Hepatocyte (in vitro differentiated cells): ENCODE data around the gene JAG1. TPM values are rescaled to one million over a fixed set of nuclear protein-coding genes. Genes with fewer than 3 reads are reported as not detected.

ENCODE experiments used
- DNase-seq: peaks from one replicate; pipeline ENCODE4 v3.0.0-alpha.2; 2016; ENCODE audit warnings: low spot score
- H2AFZ ChIP-seq: fragments of 200-600 bp; sonication (generic); 2 replicates; pipeline ENCODE4 v1.6.0; 2016; ENCODE audit warnings: antibody characterized with exemption, mild to moderate bottlenecking
- H3K27ac ChIP-seq: fragments of 200-600 bp; sonication (generic); 2 replicates; pipeline ENCODE4 v1.5.1; 2016; ENCODE audit warnings: mild to moderate bottlenecking
- H3K27me3 ChIP-seq: fragments of 200-600 bp; sonication (generic); 2 replicates; pipeline ENCODE4 v1.6.1; 2016
- H3K36me3 ChIP-seq: fragments of 200-600 bp; sonication (generic); replicated peaks from 2 replicates; pipeline ENCODE4 v1.5.1; 2016; ENCODE audit warnings: low read depth; ENCODE audit not compliant: insufficient read depth
- H3K4me1 ChIP-seq: fragments of 200-600 bp; sonication (generic); 2 replicates; pipeline ENCODE4 v1.5.1; 2016; ENCODE audit warnings: mild to moderate bottlenecking, moderate library complexity; ENCODE audit not compliant: insufficient read depth
- H3K4me2 ChIP-seq: fragments of 200-600 bp; sonication (generic); 2 replicates; pipeline ENCODE4 v1.6.0; 2016
- H3K4me3 ChIP-seq: fragments of 200-600 bp; sonication (generic); 2 replicates; pipeline ENCODE4 v1.5.1; 2016; ENCODE audit warnings: mild to moderate bottlenecking
- H3K79me2 ChIP-seq: fragments of 200-600 bp; sonication (generic); 2 replicates; pipeline ENCODE4 v1.6.0; 2017; ENCODE audit warnings: mild to moderate bottlenecking
- H3K9me2 ChIP-seq: fragments of 200-600 bp; sonication (generic); replicated peaks from 2 replicates; pipeline ENCODE4 v1.6.0; 2017; ENCODE audit warnings: mild to moderate bottlenecking; ENCODE audit not compliant: insufficient read depth
- H3K9me3 ChIP-seq: fragments of 200-600 bp; sonication (generic); 2 replicates; pipeline ENCODE4 v1.5.1; 2016; ENCODE audit warnings: low read depth, mild to moderate bottlenecking
- H4K20me1 ChIP-seq: fragments of 200-600 bp; sonication (generic); 2 replicates; pipeline ENCODE4 v1.6.0; 2016; ENCODE audit warnings: mild to moderate bottlenecking; ENCODE audit not compliant: insufficient read depth, poor library complexity, severe bottlenecking
- CTCF ChIP-seq: fragments of 200-600 bp; sonication (generic); IDR thresholded peaks from 2 replicates; pipeline ENCODE4 v1.5.1; 2016; ENCODE audit warnings: antibody characterized with exemption, mild to moderate bottlenecking; ENCODE audit not compliant: poor library complexity
- EZH2 ChIP-seq: fragments of 200-600 bp; sonication (generic); IDR thresholded peaks from 2 replicates; pipeline ENCODE4 v1.6.1; 2016; ENCODE audit warnings: antibody characterized with exemption, mild to moderate bottlenecking, borderline replicate concordance
- EZH2phosphoT487 ChIP-seq: fragments of 200-600 bp; sonication (generic); IDR thresholded peaks from one replicate; pipeline ENCODE4 v1.6.1; 2018; ENCODE audit warnings: antibody characterized with exemption, mild to moderate bottlenecking, low read depth, moderate library complexity; ENCODE audit not compliant: unreplicated experiment, severe bottlenecking
- WGBS: methylation state at CpG from one replicate; pipeline ENCODE4 v1.1.6; 2016; ENCODE audit warnings: low lambda C conversion rate; ENCODE audit errors: missing lambda C conversion rate; 5-methylcytosine and 5-hydroxymethylcytosine counted together
- polyA plus RNA-seq: library from polyadenylated mRNA; unstranded; fragments of >200 nt; fragmentation: Nextera tagmentation; extraction: Ambion mirVana; gene quantifications from 2 replicates; pipeline ENCODE4 v1.2.1, GENCODE V29; 2016
- total RNA-seq: library from RNA; depleted of rRNA; stranded (reverse); fragments of >200 nt; gene quantifications from 2 replicates; pipeline ENCODE4 v1.2.3, GENCODE V29; 2014

The JAG1 gene
- total and polyA plus RNA-seq, 2 experiments from 2014 or later: 21.0 to 51.5 TPM

GRCh38 chr20:10633718-10634117 is 40.1 kb downstream of the JAG1 start:
- 93% methylated on average over 5 of the region's 5 CpGs for WGBS
- no peak overlapping the region for H2AFZ ChIP-seq
- H3K79me2 ChIP-seq: no peaks in the 10 kb centered on the region
- H3K9me2 ChIP-seq: no peaks in the 10 kb centered on the region
- no peak overlapping the region for H3K4me3 ChIP-seq
- no peaks in the 10 kb centered on the region for H4K20me1 ChIP-seq
- H3K4me2 ChIP-seq: no peak overlapping the region
- no peaks in the 10 kb centered on the region for H3K27me3 ChIP-seq
- no peak overlapping the region for H3K27ac ChIP-seq
- no peak for DNase-seq
- peaks cover 4% of the 10 kb centered on the region for H3K4me1 ChIP-seq
- H3K9me3 ChIP-seq: no peaks in the 10 kb centered on the region
- no peaks in the 10 kb centered on the region for H3K36me3 ChIP-seq
- TF ChIP-seq EZH2phosphoT487: no peak
- TF ChIP-seq EZH2: no peak
- TF ChIP-seq CTCF: no peak

- H2AFZ ChIP-seq: no peak overlapping the region
- 68% methylated on average over 13 of the region's 13 CpGs for WGBS
- no peak overlapping the region for H3K4me2 ChIP-seq
- no peak for DNase-seq
- H3K9me2 ChIP-seq: no peaks in the 10 kb centered on the region
- peaks cover 4% of the 10 kb centered on the region for H3K4me1 ChIP-seq
- no peaks in the 10 kb centered on the region for H3K36me3 ChIP-seq
- H3K79me2 ChIP-seq: no peaks in the 10 kb centered on the region
- H3K27ac ChIP-seq: no peak overlapping the region
- no peaks in the 10 kb centered on the region for H3K9me3 ChIP-seq
- TF ChIP-seq EZH2: no peak
- no peak for TF ChIP-seq EZH2phosphoT487
- TF ChIP-seq CTCF: no peak
- H4K20me1 ChIP-seq: no peaks in the 10 kb centered on the region
- H3K4me3 ChIP-seq: no peak overlapping the region
- H3K27me3 ChIP-seq: no peaks in the 10 kb centered on the region
These were observed 40.9 kb downstream of the JAG1 start for GRCh38 chr20:10632721-10633509.

GRCh38 chr20:10631126-10631525 is 42.7 kb downstream of the JAG1 start:
- Histone ChIP-seq H3K27me3 (no peaks in the 10 kb centered on the region), H3K4me1 (peaks cover 3% of the 10 kb centered on the region), H4K20me1 (no peaks in the 10 kb centered on the region), H2AFZ (no peak overlapping the region), H3K79me2 (no peaks in the 10 kb centered on the region), H3K27ac (no peak overlapping the region), H3K9me3 (no peaks in the 10 kb centered on the region), H3K36me3 (no peaks in the 10 kb centered on the region), H3K4me2 (no peak overlapping the region), H3K4me3 (no peak overlapping the region), H3K9me2 (no peaks in the 10 kb centered on the region)
- no peak for DNase-seq
- TF ChIP-seq CTCF: no peak
- WGBS: 93% methylated on average over 4 of the region's 4 CpGs
